Measurements from ENCODE around the gene NOTO.

Gene NOTO

GRCh38 chr2:73257021-73257420 is 54.6 kb downstream of the NOTO start:
- no peak overlapping the region for H3K27ac ChIP-seq
- H3K36me3 ChIP-seq: peaks cover 100% of the 10 kb centered on the region
- no peaks in the 10 kb centered on the region for H3K9me3 ChIP-seq
- no peak overlapping the region for H3K4me2 ChIP-seq
- TF ChIP-seq Cebpa-rat (IDR thresholded peaks at IDR 0.05): no peak
- no peak overlapping the region for H3K9ac ChIP-seq
- peaks cover 25% of the 10 kb centered on the region for H3K4me1 ChIP-seq
- no peak overlapping the region for H3K4me3 ChIP-seq
- H3K27me3 ChIP-seq: no peaks in the 10 kb centered on the region
- H4K20me1 ChIP-seq: peaks cover 96% of the 10 kb centered on the region

- Histone ChIP-seq H3K4me2 (no peak overlapping the region), H3K4me3 (no peak overlapping the region), H4K20me1 (peaks cover 94% of the 10 kb centered on the region), H3K4me1 (peaks cover 25% of the 10 kb centered on the region), H3K9me3 (no peaks in the 10 kb centered on the region), H3K9ac (no peak overlapping the region), H3K27ac (no peak overlapping the region), H3K27me3 (no peaks in the 10 kb centered on the region), H3K36me3 (peaks cover 100% of the 10 kb centered on the region)
- TF ChIP-seq Cebpa-rat (IDR thresholded peaks at IDR 0.05): no peak
These were observed 55.2 kb downstream of the NOTO start for GRCh38 chr2:73257425-73258125.

DNA sequence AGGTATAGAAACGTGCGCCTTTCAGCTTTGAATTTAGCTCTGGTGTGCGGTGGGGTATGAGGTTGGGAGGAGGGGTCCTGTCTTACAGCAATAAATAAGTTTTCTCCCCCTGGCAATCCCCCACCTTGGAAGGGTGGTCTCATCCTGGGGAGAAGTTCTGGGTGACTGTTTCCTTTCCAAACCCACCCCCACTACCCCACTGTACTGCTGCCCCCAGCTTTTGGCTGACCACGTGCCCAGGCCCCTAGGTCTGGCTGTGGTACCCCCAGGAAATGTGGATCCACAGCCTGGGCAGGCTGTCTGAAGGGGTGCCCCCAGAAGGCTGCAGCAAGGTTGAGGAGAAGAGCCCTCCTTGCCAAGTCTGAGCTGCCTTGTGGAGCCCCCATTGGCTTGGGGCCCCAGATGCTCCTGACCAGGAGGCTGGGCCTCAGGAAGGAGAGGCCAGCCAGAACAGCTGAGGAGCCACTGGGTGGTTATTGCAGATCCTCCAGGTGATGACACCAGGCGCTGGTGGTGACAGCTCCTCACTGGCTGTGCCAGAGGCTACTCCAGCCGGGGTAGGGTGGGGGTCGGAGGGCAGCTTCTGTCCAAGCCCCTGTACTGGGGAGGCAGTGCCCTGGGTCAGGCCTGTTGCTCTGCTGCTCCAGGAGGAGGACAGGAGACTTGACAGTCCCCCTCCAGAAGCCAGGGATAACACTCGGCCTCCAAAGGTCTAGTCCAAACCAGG is 56.0 kb downstream of the NOTO start:
- Histone ChIP-seq H3K9ac (no peak overlapping the region), H3K27ac (no peak overlapping the region), H3K9me3 (no peaks in the 10 kb centered on the region), H4K20me1 (peaks cover 87% of the 10 kb centered on the region), H3K4me2 (no peak overlapping the region), H3K4me1 (peaks cover 25% of the 10 kb centered on the region), H3K36me3 (peaks cover 100% of the 10 kb centered on the region), H3K4me3 (no peak overlapping the region), H3K27me3 (no peaks in the 10 kb centered on the region)
- TF ChIP-seq Cebpa-rat (IDR thresholded peaks at IDR 0.05): no peak

- peaks cover 100% of the 10 kb centered on the region for H3K36me3 ChIP-seq
- peaks cover 87% of the 10 kb centered on the region for H4K20me1 ChIP-seq
- no peak for TF ChIP-seq Cebpa-rat (IDR thresholded peaks at IDR 0.05)
- no peak overlapping the region for H3K4me3 ChIP-seq
- H3K27ac ChIP-seq: no peak overlapping the region
- no peak overlapping the region for H3K4me2 ChIP-seq
- H3K4me1 ChIP-seq: peaks cover 25% of the 10 kb centered on the region
- H3K9me3 ChIP-seq: no peaks in the 10 kb centered on the region
- H3K9ac ChIP-seq: no peak overlapping the region
- H3K27me3 ChIP-seq: no peaks in the 10 kb centered on the region
These were observed 56.5 kb downstream of the NOTO start for GRCh38 chr2:73258913-73259215.

DNA sequence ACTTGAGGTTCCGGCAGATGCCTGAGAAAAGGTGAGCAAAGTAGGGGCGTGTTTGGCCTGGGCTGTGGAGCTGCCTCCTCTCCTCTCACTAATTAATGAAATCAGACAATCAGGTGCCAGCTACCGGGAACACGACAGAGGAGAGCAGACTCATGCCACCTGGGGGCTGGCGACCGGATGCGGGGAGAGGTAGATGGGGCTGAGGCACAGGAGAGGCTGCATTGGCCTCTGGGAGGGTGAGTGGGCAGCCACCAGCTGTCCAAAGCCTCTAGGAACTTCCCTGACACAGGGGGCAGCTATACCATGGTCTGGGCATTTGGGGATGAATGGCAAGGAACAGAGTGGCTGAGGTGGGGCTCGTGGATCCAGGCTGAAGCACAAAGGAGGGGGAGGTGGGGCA is 56.9 kb downstream of the NOTO start:
- Histone ChIP-seq H3K4me3 (no peak overlapping the region), H3K27me3 (no peaks in the 10 kb centered on the region), H3K36me3 (peaks cover 100% of the 10 kb centered on the region)

DNA sequence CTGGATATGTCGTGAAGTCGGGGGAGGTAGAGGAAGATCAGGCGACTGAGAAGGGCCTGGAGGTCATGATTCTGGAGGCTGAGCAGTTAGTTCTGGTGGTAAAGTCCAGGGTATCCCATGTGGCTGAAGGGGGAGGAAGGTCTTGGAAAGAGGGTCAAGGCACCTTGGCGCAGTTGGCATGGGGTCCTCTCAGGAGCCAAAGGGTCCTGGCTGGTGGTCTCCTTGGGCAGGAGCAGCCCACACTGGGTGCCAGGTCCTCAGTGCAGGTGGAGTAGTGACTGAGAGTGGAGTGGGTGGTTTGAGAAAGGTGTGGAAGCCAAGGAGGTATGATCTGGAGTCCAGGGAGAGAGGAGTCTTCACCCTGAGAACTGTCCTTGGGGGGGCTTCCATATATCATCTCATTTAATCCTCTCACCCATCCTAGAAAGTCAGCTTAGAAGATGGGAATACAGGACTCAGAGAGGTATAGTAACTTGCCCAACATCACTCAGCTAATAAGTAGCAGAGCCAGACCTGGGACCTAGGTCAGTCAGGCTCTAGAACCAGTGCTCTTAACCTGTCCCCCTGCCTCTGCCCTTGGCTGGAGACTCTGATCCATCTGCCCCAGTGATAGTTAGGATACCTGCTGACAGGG is 57.4 kb downstream of the NOTO start:
- peaks cover 87% of the 10 kb centered on the region for H4K20me1 ChIP-seq

More for the DNA sequence above, 56.9 kb downstream of the NOTO start:
- no peaks in the 10 kb centered on the region for H3K9me3 ChIP-seq
- no peak overlapping the region for H3K9ac ChIP-seq
- H3K4me1 ChIP-seq: peaks cover 25% of the 10 kb centered on the region
- H4K20me1 ChIP-seq: peaks cover 87% of the 10 kb centered on the region
- no peak for TF ChIP-seq Cebpa-rat (IDR thresholded peaks at IDR 0.05)
- no peak overlapping the region for H3K27ac ChIP-seq
- H3K4me2 ChIP-seq: no peak overlapping the region

GRCh38 chr2:73260338-73260984 is 58.1 kb downstream of the NOTO start:
- H3K4me3 ChIP-seq: no peak overlapping the region
- H4K20me1 ChIP-seq: peaks cover 87% of the 10 kb centered on the region
- H3K4me1 ChIP-seq: peaks cover 15% of the 10 kb centered on the region
- H3K4me2 ChIP-seq: no peak overlapping the region
- no peak overlapping the region for H3K9ac ChIP-seq
- no peaks in the 10 kb centered on the region for H3K27me3 ChIP-seq
- no peak overlapping the region for H3K27ac ChIP-seq
- no peaks in the 10 kb centered on the region for H3K9me3 ChIP-seq
- peaks cover 100% of the 10 kb centered on the region for H3K36me3 ChIP-seq
- TF ChIP-seq Cebpa-rat (IDR thresholded peaks at IDR 0.05): no peak

More for the DNA sequence above, 57.4 kb downstream of the NOTO start:
- Histone ChIP-seq H3K36me3 (peaks cover 100% of the 10 kb centered on the region), H3K9me3 (no peaks in the 10 kb centered on the region), H3K4me1 (peaks cover 22% of the 10 kb centered on the region), H3K27ac (no peak overlapping the region), H3K4me2 (no peak overlapping the region), H3K27me3 (no peaks in the 10 kb centered on the region), H3K9ac (no peak overlapping the region), H3K4me3 (no peak overlapping the region)
- TF ChIP-seq Cebpa-rat (IDR thresholded peaks at IDR 0.05): no peak

Data from BLaER1 (cell line).